Non-pigmented ciliary epithelial cell (primary cell): ENCODE data around the gene PADI4.
"Not testable (repeated sequence)": the region's sequence is repeated elsewhere in the genome, so short reads cannot be mapped to it uniquely, and the experiment has no call there.

ENCODE experiments used
- DNase-seq: peaks from one replicate; pipeline ENCODE4 v3.0.0-alpha.2; 2010; ENCODE audit warnings: low read depth

PADI4 gene

DNA sequence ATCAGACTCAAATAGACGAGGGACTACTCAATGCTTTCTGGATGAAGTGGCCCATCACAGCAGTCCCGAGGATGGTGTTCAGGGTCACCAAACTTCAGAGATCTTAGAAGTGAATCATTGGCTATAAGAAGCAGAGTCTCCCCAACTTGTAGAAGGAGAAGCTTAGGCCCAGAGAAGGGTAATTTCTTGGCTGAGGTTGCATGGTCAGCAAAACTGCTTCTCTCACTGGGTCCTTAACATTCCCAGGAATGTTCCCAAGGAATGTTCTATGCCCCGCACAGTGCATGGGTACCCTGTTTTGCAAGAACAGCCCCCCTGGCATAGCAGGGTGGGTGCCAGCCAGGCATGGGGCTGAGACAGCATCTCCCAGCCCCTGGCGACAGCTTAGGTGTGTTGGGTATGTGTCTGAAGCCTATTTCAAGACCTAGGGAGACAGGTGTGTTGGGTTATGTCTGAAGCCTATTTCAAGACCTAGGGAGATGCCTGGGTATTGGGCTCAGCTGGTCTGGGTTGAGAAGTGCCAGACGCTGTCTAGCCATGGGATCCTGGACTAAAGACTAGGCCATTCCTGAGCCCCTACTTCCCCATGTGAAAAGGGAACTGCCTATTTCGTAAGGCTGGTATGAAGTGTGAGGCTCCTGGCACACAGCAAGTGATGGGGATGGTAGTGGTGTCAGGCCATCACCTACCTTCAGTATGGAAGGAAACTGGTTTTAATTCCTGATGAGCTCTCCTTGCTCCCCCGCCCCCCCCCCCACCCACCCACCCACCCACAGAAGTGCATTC, 90.1 kb downstream of the PADI4 start:
- DNase-seq = no peak

DNA sequence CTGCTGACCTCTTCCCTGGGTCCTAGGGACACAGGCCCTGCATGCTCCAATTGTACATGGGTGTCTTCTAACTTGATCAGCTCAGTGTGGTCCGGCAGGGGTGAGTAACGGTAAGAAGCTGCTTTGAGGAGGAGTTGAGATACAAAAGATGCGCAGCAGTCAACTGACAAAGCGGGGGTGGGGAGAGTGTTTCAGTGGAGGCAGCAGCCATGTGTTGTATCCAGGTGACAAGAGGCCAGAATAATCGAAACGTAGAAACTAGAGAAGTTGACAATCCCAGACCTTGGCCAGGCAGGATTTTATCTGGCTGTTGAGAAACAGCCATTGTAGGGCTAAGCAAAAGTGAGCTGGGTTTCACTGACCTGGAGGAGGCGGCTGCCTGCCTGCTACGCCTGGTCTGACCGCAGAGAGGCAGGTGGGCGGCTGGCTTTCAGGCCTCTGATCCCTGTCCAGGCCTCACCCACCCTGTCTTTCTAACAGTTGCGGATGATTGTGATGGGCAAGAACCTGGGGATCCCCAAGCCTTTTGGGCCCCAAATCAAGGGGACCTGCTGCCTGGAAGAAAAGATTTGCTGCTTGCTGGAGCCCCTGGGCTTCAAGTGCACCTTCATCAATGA, 92.8 kb downstream of the PADI4 start:
- no peak for DNase-seq

DNA sequence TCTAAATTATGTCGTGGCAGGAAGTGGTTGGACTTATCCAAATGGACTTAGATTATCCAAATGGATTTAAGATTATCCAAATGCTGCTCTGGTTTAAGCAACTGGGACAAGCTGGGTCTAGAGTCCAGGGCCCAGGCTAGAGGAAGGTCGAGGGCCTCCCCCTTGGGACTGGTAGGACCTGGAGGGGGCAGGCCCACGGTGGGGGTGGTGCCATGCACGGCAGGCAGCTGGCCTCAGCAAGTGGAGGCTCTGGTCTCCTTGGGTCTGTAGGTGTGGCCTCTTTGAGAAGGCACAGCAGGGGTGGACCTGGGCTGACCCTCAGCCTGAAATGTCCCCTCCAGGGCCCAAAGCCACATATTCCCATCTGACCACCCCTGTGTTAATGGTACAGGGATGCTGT, 93.8 kb downstream of the PADI4 start:
- DNase-seq = no peak

DNA sequence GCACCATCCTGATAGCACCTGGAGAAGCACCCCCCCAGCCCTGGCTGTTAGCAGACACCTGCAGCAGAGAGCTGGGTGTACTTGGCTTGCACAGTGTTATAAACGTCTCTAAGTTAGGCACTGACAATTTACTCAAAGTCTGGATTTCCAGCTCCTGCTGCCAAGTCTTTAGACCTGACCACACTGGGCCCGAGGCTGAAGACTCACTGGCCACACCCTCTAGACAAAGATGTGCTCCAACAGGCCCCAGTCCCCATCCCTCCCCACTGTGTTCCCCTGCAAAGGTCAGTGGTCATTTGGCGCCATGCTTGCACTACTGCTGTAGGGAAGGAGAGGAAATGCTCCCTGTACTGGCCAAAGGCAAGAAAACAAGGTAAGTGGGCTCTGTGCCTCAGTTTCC, 95.1 kb downstream of the PADI4 start:
- DNase-seq = no peak

DNA sequence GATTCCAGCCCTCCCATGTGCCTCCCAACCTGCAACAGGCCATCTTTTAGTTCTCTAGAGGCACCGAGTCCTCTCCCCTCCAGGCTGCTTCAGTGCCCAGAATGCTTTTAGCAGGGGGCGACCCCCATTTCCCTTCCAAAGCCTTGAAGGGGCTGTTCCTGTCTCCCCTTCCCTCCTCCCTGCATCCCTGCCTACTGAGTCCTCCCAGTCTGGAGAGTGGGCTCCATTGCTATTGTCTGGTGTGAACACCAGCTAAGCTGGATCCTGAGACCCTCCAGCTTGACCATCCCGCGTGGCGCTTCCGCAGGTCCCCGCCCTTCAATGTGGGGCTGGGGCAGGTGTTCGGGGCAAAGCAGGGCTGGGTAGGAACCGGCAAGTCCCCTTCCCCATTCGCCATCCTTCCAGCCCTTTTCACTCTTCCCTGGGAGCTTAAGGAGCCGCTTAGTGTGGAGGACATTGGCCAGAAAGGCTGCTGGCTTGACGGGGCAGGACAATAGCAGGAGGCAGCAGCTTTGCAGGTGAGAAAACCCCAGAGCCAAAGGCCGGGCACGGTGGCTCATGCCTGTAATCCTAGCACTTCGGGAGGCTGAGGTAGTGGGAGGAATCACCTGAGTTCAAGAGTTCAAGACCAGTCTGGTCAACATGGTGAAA, 96.2 kb downstream of the PADI4 start:
- no peak for DNase-seq

DNA sequence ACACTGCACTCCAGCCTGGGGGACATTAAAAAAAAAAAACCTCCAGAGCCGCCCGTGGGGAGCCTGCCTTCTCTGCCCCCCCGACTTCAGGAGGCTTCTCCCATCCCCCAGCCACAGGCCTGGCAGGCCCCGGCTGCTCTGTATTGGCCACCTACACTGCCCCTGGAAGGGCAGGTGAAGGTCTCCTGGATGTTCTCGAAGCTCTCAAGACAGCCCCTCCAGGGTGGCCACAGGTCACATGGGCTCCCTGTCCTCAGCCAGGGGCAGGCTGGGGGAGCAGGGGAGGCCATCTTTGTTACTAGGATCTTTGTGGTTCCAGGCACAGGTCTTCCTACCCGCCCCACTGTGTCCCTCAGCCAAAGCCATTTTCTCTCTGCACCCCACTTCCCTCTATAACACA, 96.8 kb downstream of the PADI4 start:
- no peak for DNase-seq

DNA sequence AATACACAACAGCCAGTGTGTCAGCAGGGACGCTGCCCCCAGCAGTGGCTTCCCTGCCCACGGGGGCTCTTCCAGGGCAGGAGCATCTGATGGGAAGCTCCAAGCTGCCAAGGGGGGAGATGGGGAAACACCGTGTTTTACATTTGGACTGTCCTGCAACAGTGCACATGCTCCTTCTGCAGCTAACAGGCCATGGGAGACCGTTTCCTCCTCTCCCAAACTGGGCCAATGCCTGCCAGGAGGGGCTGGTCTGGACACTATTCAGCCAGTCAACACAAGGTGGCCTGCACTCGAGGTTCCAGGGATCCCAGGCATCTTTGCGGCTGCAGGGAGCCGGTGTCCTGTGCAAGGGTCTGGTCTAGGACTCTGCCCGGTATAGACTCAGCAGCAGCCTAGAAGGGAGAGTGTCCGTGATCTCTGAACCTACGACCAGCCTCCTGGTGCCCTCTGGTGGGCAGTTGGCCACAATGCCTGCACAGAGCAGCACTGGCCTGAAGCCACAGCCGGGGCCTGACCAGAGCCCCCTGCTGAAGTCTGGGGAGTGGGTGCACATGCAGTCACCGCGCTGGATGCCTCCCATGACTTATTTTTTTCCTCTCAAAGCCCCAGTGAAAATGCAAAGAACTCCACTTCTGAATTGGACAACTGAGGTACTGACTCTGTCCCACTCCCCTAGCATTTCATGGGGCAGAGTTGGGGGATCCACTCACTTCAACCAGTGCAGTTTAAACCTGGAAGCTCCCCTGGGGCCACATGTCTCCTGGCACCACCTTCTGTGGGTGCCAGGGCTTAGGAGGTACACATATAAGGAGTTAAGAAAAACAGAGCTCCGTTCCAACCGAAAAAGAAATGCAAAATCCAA, 98.1 kb downstream of the PADI4 start:
- no peak for DNase-seq

DNA sequence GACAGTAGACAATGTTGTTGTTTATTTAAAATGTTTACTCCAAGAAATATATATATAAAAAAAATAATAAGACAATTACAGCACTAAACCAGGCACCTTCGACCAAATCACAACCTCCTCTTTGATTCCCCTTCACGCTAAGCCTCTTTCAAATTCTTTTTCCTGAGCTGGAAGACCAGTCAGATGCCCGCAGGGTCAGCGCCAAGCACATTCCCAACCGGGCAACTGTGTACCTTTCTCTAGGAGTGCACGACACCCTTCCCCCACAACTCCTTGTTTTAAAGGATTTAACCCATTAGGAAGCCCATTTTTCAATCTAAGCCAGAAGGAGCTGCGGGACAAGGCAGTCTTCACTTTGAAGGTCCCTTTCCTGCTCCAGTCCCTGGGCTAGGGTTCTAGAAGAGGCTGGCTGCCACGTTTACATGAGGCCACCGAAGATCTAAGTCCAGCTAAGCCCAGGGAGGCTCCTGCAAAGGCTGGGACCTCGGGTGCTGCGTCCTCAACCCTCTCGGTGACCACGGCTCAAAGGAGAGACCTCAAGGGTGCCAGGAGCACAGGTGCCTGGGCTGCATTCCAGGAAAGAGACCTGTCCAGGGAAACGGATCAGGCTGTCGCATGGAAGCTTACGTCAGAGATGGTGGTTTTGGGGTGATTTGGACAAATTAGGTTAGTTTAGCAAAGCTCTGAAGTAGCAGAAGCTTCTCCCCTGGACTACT, 98.9 kb downstream of the PADI4 start:
- not testable (repeated sequence) for DNase-seq

DNA sequence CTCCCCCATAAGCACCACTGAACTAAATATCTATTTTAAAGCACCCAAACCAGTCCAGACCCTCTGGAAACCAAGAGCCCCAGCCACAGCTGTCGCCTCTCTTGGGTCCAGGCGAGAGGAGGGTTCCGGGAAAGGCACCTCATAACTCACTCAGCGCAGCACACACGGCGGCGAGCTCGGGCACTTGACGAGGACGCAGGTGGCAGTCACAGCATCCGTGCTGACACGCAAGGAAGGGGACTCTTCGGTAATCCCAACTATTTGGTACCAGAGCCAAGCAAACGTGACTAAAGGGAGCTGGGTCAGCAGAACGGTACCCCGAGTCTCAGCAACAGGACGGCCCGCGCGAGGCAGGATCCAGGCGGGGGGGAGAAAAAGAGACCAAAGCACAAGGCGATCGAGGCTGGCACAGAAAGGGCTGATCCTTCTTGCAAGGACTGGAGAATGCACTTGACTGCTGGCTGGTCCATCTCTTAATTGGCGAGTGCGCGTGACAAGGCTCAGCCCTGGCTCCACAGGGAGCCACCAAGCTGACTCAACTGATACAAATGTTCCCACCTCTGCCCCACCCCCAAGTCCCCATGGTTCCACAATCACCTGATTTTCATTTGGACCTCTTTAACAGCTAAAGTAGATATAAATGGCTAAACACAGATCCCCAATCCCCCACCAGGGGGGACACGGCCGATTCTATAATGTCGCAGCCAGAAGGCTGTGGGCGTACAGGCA, 100.0 kb downstream of the PADI4 start:
- DNase-seq = not testable (repeated sequence)

DNA sequence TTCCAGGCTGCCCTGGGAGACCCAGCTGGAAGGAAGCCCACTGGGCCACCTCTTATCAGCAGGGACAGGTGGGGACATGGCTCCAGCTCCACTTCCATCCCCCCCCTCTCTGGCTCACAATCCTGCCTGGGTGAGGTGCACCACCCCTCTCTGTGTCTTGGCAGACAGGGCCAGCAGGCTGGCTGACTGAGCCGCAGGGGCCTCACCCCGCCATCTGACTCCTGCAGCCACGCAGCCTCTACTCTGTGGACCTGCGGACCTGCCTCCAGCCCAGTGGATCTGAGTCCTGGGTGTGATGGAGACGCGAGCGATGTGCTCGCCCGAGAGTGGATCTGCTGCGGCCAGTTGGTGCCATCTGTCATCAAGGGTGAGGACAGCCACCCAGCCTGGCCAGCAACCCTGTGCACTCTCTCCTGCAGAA, 101.4 kb downstream of the PADI4 start:
- DNase-seq = no peak

DNA sequence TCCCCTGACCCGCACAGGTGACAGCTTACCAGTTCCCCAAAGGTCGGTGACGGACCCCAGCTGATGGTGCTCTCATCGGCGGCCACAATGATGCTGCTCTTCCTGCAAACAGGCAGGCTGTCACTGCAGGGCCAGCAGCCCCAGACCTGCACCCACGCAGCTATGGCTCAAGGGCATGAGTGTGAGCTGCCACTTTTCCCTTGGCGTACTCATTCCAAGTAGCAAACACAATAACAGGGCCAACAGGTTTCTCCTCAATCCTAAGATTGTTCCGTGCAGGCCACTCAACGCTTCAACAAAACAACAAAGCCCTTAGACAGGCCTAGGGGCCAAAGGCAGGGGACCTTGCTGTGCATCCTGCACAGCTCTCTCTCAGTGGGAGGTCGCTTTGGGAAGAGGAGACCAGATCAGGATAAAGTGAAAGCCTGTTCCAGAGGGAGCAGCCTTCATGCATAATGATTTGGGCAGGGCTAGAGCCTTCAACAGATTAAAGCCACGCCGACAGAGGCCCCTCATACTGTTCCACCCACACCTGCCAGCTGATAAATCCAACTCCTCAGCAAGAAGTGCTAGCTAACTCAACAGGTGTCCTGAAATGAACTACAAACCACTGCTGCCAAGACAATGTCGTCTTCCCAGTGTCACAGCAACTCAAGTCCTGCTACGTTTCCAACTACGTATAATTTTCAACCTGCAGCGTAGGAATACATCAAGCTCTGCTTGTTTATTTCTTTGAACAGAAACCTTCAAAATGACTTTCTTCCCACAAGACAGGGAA, 104.3 kb downstream of the PADI4 start:
- no peak for DNase-seq
